Mesendoderm (in vitro differentiated cells): ENCODE results near the gene KRTAP1-3.
"Not testable (repeated sequence)": the region's sequence is repeated elsewhere in the genome, so short reads cannot be mapped to it uniquely, and the experiment has no call there.

Experiments used
- DNase-seq: peaks from one replicate; pipeline ENCODE4 v3.0.0; 2013
- H2AK5ac ChIP-seq: 2 replicates; pipeline ENCODE4 v1.6.1; 2013; ENCODE audit warnings: low read length, inconsistent platforms
- H2BK120ac ChIP-seq: 2 replicates; pipeline ENCODE4 v1.6.1; 2013; ENCODE audit warnings: low read depth, mild to moderate bottlenecking, low read length, moderate library complexity, mixed read lengths
- H2BK15ac ChIP-seq: replicated peaks from 2 replicates; pipeline ENCODE4 v1.6.1; 2013; ENCODE audit warnings: low read depth, mild to moderate bottlenecking, moderate library complexity
- H2BK5ac ChIP-seq: 2 replicates; pipeline ENCODE4 v1.6.1; 2013; ENCODE audit warnings: low read length, inconsistent platforms
- H3K18ac ChIP-seq: 2 replicates; pipeline ENCODE4 v1.6.1; 2013; ENCODE audit warnings: mild to moderate bottlenecking, low read length, mixed read lengths
- H3K23ac ChIP-seq: one replicate; pipeline ENCODE4 v1.6.1; 2013; ENCODE audit warnings: low read length
- H3K27ac ChIP-seq: 2 replicates; pipeline ENCODE4 v1.5.1; 2013; ENCODE audit warnings: low read depth, mild to moderate bottlenecking, inconsistent platforms, low read length, moderate library complexity
- H3K27me3 ChIP-seq: 2 replicates; pipeline ENCODE4 v1.6.1; 2013; ENCODE audit warnings: low read length, control low read depth, mild to moderate bottlenecking, inconsistent platforms; ENCODE audit not compliant: insufficient read depth, poor library complexity
- H3K36me3 ChIP-seq: 2 replicates; pipeline ENCODE4 v1.6.1; 2013; ENCODE audit warnings: low read length, inconsistent platforms; ENCODE audit not compliant: control insufficient read depth, insufficient read depth
- H3K4ac ChIP-seq: one replicate; pipeline ENCODE4 v1.6.1; 2013; ENCODE audit warnings: low read depth, mild to moderate bottlenecking, low read length, moderate library complexity
- H3K4me1 ChIP-seq: 2 replicates; pipeline ENCODE4 v1.6.1; 2013; ENCODE audit warnings: low read depth, low read length, inconsistent platforms; ENCODE audit not compliant: control insufficient read depth
- H3K4me2 ChIP-seq: 2 replicates; pipeline ENCODE4 v1.6.1; 2013; ENCODE audit warnings: low read length
- H3K4me3 ChIP-seq: 2 replicates; pipeline ENCODE4 v1.5.1; 2013; ENCODE audit warnings: mild to moderate bottlenecking, low read length
- H3K56ac ChIP-seq: one replicate; pipeline ENCODE4 v1.6.1; 2013; ENCODE audit warnings: low read length
- H3K79me1 ChIP-seq: 2 replicates; pipeline ENCODE4 v1.6.1; 2013; ENCODE audit warnings: low read length, inconsistent platforms
- H3K79me2 ChIP-seq: 2 replicates; pipeline ENCODE4 v1.6.1; 2013; ENCODE audit warnings: mild to moderate bottlenecking, low read length; ENCODE audit not compliant: control insufficient read depth, insufficient read depth
- H3K9ac ChIP-seq: 2 replicates; pipeline ENCODE4 v1.6.1; 2013; ENCODE audit warnings: low read length, inconsistent platforms
- H4K5ac ChIP-seq: one replicate; pipeline ENCODE4 v1.6.1; 2013; ENCODE audit warnings: low read length
- H4K8ac ChIP-seq: one replicate; pipeline ENCODE4 v1.6.1; 2013; ENCODE audit warnings: low read depth, mild to moderate bottlenecking, control low read depth, low read length, moderate library complexity
- WGBS: extraction: QIAGEN DNeasy Blood & Tissue Kit; methylation state at CpG from one replicate; pipeline ENCODE4 v1.1.7; 2013; ENCODE audit warnings: low lambda C conversion rate, missing lambda C conversion rate; ENCODE audit not compliant: insufficient coverage; ENCODE audit errors: extremely low coverage; 5-methylcytosine and 5-hydroxymethylcytosine counted together

Gene KRTAP1-3

GRCh38 chr17:41065016-41065689 lies 30.5 kb upstream of the KRTAP1-3 start:
- not testable (repeated sequence) for H3K36me3 ChIP-seq, H3K56ac ChIP-seq, H3K4me2 ChIP-seq, H3K9ac ChIP-seq, H4K5ac ChIP-seq, H3K27me3 ChIP-seq, H3K4me1 ChIP-seq, H2BK15ac ChIP-seq, H4K8ac ChIP-seq, H3K27ac ChIP-seq, H3K79me2 ChIP-seq, H2BK5ac ChIP-seq, H3K4ac ChIP-seq, H3K23ac ChIP-seq, H3K18ac ChIP-seq, H2AK5ac ChIP-seq, H3K4me3 ChIP-seq, H3K79me1 ChIP-seq, H2BK120ac ChIP-seq, DNase-seq
- WGBS: no CpG with 5 or more reads among the region's 16 CpGs

- Histone ChIP-seq H2BK15ac (no peak overlapping the region), H4K5ac (no peak overlapping the region), H3K9ac (no peak overlapping the region), H3K4me2 (no peak overlapping the region), H3K56ac (no peak overlapping the region), H4K8ac (no peak overlapping the region), H2BK5ac (no peak overlapping the region), H3K23ac (no peak overlapping the region), H3K4me1 (no peaks in the 10 kb centered on the region), H3K4me3 (no peak overlapping the region), H2BK120ac (no peak overlapping the region), H2AK5ac (no peak overlapping the region), H3K4ac (no peak overlapping the region), H3K27ac (no peak overlapping the region), H3K79me2 (no peaks in the 10 kb centered on the region), H3K79me1 (no peaks in the 10 kb centered on the region), H3K27me3 (no peaks in the 10 kb centered on the region), H3K36me3 (no peaks in the 10 kb centered on the region), H3K18ac (no peak overlapping the region)
- DNase-seq: no peak
- WGBS: no CpG with 5 or more reads among the region's 1 CpG
Measured at GRCh38 chr17:41064301-41064700, 29.6 kb upstream of the KRTAP1-3 start.

GRCh38 chr17:41063449-41063848 lies 28.8 kb upstream of the KRTAP1-3 start:
- Histone ChIP-seq H3K27me3 (no peaks in the 10 kb centered on the region), H3K79me1 (no peaks in the 10 kb centered on the region), H3K4me2 (no peak overlapping the region), H3K79me2 (no peaks in the 10 kb centered on the region), H2BK120ac (no peak overlapping the region), H2BK15ac (no peak overlapping the region), H3K27ac (no peak overlapping the region), H3K4me3 (no peak overlapping the region), H4K5ac (no peak overlapping the region), H3K18ac (no peak overlapping the region), H3K4ac (no peak overlapping the region), H3K23ac (no peak overlapping the region), H3K4me1 (no peaks in the 10 kb centered on the region), H2BK5ac (no peak overlapping the region), H3K56ac (no peak overlapping the region), H3K9ac (no peak overlapping the region), H2AK5ac (no peak overlapping the region), H4K8ac (no peak overlapping the region), H3K36me3 (no peaks in the 10 kb centered on the region)
- DNase-seq: no peak
- WGBS: no CpG with 5 or more reads among the region's 4 CpGs

GRCh38 chr17:41061964-41062363 lies 27.3 kb upstream of the KRTAP1-3 start:
- H3K4me3 ChIP-seq: no peak overlapping the region
- H4K8ac ChIP-seq: no peak overlapping the region
- no peak overlapping the region for H3K9ac ChIP-seq
- H2BK15ac ChIP-seq: no peak overlapping the region
- H3K79me1 ChIP-seq: no peaks in the 10 kb centered on the region
- no peaks in the 10 kb centered on the region for H3K79me2 ChIP-seq
- no peaks in the 10 kb centered on the region for H3K4me1 ChIP-seq
- no peak overlapping the region for H3K4me2 ChIP-seq
- H2BK5ac ChIP-seq: no peak overlapping the region
- H3K4ac ChIP-seq: no peak overlapping the region
- no peak overlapping the region for H4K5ac ChIP-seq
- no peak overlapping the region for H3K27ac ChIP-seq
- no peaks in the 10 kb centered on the region for H3K27me3 ChIP-seq
- no peak overlapping the region for H3K18ac ChIP-seq
- H3K56ac ChIP-seq: no peak overlapping the region
- WGBS: 100% methylated on average over 1 of the region's 1 CpG
- no peak overlapping the region for H2AK5ac ChIP-seq
- peak; percentile 10 for DNase-seq
- no peaks in the 10 kb centered on the region for H3K36me3 ChIP-seq
- H2BK120ac ChIP-seq: no peak overlapping the region
- H3K23ac ChIP-seq: no peak overlapping the region

GRCh38 chr17:41060052-41060604 lies 25.5 kb upstream of the KRTAP1-3 start, which contains the start of gene KRTAP2-3:
Gene KRTAP2-3, minus strand, starts transcription at chr17:41060114. Its CDS starts 64 bp downstream, at chr17:41060050.
- Histone ChIP-seq H2BK5ac (no peak within 1 kb of the TSS), H3K18ac (no peak within 1 kb of the TSS), H3K36me3 (no peaks in the 10 kb centered on the region), H3K4me1 (no peaks in the 10 kb centered on the region), H3K27me3 (no peaks in the 10 kb centered on the region), H2BK120ac (no peak within 1 kb of the TSS), H2BK15ac (no peak within 1 kb of the TSS), H3K23ac (no peak within 1 kb of the TSS), H2AK5ac (no peak within 1 kb of the TSS), H4K5ac (no peak within 1 kb of the TSS), H3K9ac (no peak within 1 kb of the TSS), H3K4me3 (no peak within 1 kb of the TSS), H3K4me2 (no peak within 1 kb of the TSS), H3K79me1 (no peaks in the 10 kb centered on the region), H4K8ac (no peak within 1 kb of the TSS), H3K79me2 (no peaks in the 10 kb centered on the region), H3K56ac (no peak within 1 kb of the TSS), H3K4ac (no peak within 1 kb of the TSS), H3K27ac (no peak within 1 kb of the TSS)
- WGBS: no CpG with 5 or more reads among the region's 6 CpGs
- peak; percentile 64 for DNase-seq
